Measurements from ENCODE around the gene CDC26. TPM values are rescaled to one million over a fixed set of nuclear protein-coding genes. Genes with fewer than 3 reads are reported as not detected.
"Not testable (repeated sequence)": the region's sequence is repeated elsewhere in the genome, so short reads cannot be mapped to it uniquely, and the experiment has no call there.

Gene CDC26
- total RNA-seq, 1 donor from 2014 or later, result 22.1 TPM

DNA sequence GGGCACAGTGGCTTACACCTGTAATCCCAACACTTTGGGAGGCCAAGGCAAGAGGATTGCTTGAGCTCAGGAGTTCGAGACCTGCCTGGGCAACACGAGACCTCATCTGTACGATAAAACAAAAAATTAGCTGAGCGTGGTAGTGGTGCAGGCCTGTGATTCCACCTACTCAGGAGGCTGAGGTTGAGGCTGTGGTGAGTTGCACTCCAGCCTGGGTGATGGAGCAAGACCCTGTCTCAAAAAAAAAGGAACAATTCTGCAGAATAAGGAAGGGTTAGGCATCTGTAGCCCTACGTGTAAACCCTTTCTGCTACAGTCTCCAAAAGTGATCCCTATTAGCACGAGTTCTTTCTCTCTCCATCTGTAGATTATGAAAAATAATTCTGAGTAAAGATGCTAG lies 19.9 kb downstream of the CDC26 start:
- DNase-seq (ENCODE audit: low read depth), result no peak
- TF ChIP-seq, protein P1, sequence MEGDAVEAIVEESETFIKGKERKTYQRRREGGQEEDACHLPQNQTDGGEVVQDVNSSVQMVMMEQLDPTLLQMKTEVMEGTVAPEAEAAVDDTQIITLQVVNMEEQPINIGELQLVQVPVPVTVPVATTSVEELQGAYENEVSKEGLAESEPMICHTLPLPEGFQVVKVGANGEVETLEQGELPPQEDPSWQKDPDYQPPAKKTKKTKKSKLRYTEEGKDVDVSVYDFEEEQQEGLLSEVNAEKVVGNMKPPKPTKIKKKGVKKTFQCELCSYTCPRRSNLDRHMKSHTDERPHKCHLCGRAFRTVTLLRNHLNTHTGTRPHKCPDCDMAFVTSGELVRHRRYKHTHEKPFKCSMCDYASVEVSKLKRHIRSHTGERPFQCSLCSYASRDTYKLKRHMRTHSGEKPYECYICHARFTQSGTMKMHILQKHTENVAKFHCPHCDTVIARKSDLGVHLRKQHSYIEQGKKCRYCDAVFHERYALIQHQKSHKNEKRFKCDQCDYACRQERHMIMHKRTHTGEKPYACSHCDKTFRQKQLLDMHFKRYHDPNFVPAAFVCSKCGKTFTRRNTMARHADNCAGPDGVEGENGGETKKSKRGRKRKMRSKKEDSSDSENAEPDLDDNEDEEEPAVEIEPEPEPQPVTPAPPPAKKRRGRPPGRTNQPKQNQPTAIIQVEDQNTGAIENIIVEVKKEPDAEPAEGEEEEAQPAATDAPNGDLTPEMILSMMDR (IDR thresholded peaks at IDR 0.05; ENCODE audit: insufficient read depth, low read length, poor library complexity, severe bottlenecking), result no peak
- H3K4me3 ChIP-seq (ENCODE audit: low read depth, low read length), result no peak overlapping the region
- H3K27me3 ChIP-seq (ENCODE audit: control insufficient read depth, insufficient read depth, low read length), result no peaks in the 10 kb centered on the region
- no peaks in the 10 kb centered on the region for H3K36me3 ChIP-seq (ENCODE audit: control insufficient read depth, insufficient read depth, low read length)

DNA sequence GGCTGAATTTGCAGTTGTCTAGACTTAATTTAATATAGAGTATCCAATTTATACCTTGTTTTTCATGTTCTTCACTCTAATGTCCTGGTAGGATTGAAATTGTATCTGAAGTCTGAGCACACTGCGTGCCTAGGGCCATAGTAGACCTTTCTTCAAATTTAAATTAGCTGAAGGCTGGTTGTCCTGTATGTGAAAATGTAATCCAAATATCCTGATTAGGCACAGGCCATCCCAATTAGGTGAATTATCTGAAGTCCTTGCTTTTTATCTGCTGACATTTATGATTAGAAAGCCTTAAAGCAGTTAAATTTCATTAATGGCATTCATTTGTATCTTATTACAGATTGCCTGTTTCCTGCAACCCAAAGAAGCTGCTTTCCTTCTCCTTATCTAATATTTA lies 20.4 kb downstream of the CDC26 start:
- H3K27me3 ChIP-seq (ENCODE audit: control insufficient read depth, insufficient read depth, low read length), result no peaks in the 10 kb centered on the region
- H3K4me3 ChIP-seq (ENCODE audit: low read depth, low read length), result no peak overlapping the region
- DNase-seq (ENCODE audit: low read depth), result no peak
- H3K36me3 ChIP-seq (ENCODE audit: control insufficient read depth, insufficient read depth, low read length), result no peaks in the 10 kb centered on the region
- TF ChIP-seq, protein P1 (IDR thresholded peaks at IDR 0.05; ENCODE audit: insufficient read depth, low read length, poor library complexity, severe bottlenecking), result no peak

DNA sequence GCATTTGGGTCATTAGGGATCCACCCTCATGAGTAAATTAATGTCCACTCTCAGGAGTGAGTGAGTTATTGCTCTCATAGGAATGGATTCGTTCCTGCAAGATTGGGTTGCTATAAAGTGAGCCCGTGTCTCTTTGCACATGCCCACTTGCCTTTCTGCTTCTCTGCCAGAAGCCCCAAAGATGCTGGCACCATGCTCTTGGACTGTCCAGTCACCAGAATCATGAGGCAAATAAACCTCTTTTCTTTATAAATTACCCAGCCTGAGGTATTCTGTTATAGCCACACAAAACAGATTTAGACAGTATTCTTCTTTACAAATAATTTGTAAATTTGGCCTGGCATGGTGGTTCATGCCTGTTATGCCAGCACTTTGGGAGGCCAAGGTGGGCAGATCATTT lies 24.6 kb downstream of the CDC26 start:
- Histone ChIP-seq H3K4me3 (ENCODE audit: low read depth, low read length) (no peak overlapping the region), H3K36me3 (ENCODE audit: control insufficient read depth, insufficient read depth, low read length) (no peaks in the 10 kb centered on the region), H3K27me3 (ENCODE audit: control insufficient read depth, insufficient read depth, low read length) (no peaks in the 10 kb centered on the region)
- TF ChIP-seq, protein P1 (IDR thresholded peaks at IDR 0.05; ENCODE audit: insufficient read depth, low read length, poor library complexity, severe bottlenecking), result no peak
- no peak for DNase-seq (ENCODE audit: low read depth)

DNA sequence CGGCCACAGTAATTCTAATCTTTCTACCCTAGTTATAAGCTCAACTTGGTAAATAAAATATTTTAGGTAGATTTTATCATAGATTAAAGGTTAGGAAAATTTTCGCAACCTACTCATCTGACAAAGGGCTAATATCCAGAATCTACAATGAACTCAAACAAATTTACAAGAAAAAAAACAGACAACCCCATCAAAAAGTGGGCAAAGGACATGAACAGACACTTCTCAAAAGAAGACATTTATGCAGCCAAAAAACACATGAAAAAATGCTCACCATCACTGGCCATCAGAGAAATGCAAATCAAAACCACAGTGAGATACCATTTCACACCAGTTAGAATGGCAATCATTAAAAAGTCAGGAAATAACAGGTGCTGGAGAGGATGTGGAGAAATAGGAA lies 25.7 kb downstream of the CDC26 start:
- H3K4me3 ChIP-seq (ENCODE audit: low read depth, low read length); H3K36me3 ChIP-seq (ENCODE audit: control insufficient read depth, insufficient read depth, low read length); H3K27me3 ChIP-seq (ENCODE audit: control insufficient read depth, insufficient read depth, low read length); DNase-seq (ENCODE audit: low read depth): not testable (repeated sequence)

DNA sequence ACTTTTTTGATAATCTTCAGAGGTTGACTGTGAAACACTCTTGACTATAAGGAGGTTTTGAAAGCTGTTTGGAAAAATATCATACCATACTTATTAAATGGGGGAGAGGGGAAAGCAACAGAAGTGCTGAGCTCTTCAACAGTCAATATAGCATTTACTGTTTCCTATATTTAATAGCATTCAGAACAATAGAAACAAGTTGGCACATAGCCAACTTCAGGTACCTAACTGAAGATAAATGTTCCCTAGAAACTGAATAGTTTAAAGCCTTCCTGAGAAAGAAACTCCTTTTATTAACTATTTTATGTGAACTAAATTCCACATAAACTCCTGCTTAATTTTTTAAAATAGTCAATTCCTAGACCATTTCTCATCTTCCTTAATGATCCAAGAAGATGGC lies 27.7 kb downstream of the CDC26 start:
- TF ChIP-seq, protein P1 (IDR thresholded peaks at IDR 0.05; ENCODE audit: insufficient read depth, low read length, poor library complexity, severe bottlenecking), result no peak
- Histone ChIP-seq H3K4me3 (ENCODE audit: low read depth, low read length) (no peak overlapping the region), H3K27me3 (ENCODE audit: control insufficient read depth, insufficient read depth, low read length) (no peaks in the 10 kb centered on the region), H3K36me3 (ENCODE audit: control insufficient read depth, insufficient read depth, low read length) (no peaks in the 10 kb centered on the region)
- DNase-seq (ENCODE audit: low read depth), result no peak

DNA sequence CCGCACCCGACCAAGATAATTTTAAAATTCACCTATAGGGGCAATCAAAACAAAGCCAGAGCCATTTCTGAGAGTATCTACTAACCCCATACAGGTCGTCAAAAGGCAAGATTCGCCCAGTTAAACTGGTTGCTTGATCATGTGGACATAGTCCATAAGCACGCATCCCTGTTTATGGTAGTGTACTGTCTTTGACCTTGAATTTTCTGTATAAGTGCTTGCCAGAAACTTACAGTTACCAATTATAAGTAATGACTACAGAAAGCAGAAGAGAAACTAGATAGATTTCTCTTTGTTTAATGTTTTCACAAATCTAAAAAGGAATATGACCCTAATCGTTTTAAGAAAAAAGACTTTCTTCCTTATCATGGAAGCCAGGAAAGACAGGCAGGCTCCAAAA lies 28.4 kb downstream of the CDC26 start:
- Histone ChIP-seq H3K36me3 (ENCODE audit: control insufficient read depth, insufficient read depth, low read length) (no peaks in the 10 kb centered on the region), H3K4me3 (ENCODE audit: low read depth, low read length) (no peak overlapping the region), H3K27me3 (ENCODE audit: control insufficient read depth, insufficient read depth, low read length) (no peaks in the 10 kb centered on the region)
- DNase-seq (ENCODE audit: low read depth), result no peak
- TF ChIP-seq, protein P1 (IDR thresholded peaks at IDR 0.05; ENCODE audit: insufficient read depth, low read length, poor library complexity, severe bottlenecking), result no peak
